Activated T-helper 9 cell treated with anti-CD3 and anti-CD28 coated beads, Interleukin-2, amount 50 U/mL, for 16 hours (primary cell): ENCODE measurements around the gene RNF224.
"Not testable (repeated sequence)": the region's sequence is repeated elsewhere in the genome, so short reads cannot be mapped to it uniquely, and the experiment has no call there.

Source experiments
- DNase-seq: peaks from one replicate; pipeline ENCODE4 v3.0.0-alpha.2; 2020; ENCODE audit warnings: low read depth

RNF224 gene

DNA sequence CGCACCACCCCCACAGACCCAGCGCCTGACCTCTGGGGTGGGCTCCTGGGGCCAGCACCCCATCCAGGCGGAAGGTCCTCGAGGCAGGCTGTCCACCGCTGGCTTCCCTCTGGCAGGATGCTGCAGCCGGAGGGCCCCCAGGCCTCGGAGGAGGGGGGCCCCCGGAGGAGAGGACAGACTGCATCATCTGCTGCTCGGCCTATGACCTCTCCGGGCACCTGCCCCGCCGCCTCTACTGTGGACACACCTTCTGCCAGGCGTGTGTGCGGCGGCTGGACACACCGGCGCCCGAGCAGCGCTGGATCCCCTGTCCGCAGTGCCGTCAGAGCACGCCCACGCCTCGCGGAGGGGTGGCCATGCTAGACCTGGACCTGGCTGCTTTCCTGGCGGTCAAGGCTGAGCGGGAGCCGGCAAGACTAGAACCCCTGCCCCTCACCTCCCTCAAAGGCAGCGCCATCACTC, 1.2 kb downstream of the RNF224 start:
- no peak for DNase-seq

DNA sequence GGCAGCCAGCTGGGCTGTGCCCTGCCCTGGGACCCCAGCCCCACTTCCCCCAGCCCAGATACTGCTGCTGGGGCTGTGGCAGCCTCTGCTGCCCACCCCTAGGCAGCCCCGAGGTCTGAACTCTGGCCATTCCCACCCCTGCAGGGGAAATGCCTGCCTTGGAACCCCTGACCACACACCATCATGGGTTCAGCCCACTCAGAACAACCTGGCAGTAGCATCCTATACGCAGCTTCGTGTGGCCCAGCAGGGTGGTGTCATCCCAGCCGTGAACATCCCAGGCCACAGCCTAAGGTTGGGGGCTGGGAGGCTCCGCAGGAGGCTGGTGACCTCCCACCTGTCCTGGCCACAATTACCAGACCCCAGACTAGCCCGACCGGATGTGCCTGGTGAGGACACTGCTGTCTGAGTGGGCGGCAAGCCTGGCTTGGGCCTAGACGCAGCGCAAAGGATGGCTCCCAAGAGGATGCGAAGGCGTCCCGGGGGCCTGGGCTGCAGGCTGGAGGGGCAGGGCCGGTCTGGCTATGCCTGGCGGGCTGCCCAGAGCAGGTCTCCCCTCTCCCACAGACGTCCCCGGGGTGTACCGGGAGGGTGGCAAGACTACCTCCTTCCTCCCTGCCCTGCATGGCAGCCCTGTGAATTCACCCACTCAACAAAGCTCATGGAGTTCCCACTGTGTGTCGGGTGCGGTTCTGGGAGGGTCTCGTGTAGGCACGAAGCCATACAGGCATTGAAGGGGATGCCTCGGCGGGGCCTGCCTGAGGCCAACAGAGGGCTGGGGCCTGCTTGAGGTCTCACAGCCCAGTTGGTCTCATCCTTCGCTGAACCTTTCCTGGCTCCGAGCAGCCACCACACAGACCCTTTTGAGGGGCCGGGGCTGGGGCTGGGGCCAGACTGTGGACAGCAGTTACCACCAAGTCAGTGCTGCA, 1.9 kb downstream of the RNF224 start:
- DNase-seq, result no peak

DNA sequence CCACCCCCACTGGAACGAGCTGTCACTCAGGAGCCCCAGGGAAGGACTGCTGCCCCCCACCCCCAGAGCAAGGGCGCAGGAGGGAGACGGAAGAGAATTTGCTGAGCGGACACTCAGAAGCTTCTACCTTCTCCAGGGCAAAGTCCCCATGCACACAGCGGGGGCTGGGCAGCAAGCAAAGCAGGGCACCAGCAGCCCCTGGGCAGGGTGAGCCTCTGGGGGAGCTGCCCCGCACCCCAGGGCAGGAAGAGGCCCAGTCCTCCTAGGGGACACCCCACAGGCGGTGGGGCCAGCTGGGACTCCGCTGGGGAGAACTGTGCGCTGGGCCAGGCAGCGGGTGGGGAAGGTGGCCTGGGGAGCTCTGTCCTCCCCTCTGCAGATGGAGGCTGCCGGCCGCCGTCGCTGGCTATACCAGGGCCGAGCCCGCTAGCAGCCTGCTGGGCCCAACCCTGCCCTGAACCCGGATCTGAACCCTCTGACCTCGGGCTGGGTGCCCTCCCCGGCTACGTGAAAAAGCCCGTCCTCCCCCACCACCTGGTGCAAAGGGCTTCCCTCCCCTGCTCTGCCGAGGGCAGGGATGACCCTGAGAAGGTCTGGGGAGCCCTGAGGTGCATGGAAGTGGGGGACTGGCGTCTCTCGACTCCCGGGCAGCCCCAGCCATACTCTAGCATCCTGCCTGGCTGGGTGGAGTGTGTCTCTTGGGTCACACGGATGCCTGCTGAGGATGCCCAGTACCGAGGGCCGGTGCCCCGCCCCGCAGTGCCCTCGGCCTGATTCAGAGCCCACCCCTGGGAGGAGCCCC, 2.8 kb downstream of the RNF224 start:
- DNase-seq, result no peak

DNA sequence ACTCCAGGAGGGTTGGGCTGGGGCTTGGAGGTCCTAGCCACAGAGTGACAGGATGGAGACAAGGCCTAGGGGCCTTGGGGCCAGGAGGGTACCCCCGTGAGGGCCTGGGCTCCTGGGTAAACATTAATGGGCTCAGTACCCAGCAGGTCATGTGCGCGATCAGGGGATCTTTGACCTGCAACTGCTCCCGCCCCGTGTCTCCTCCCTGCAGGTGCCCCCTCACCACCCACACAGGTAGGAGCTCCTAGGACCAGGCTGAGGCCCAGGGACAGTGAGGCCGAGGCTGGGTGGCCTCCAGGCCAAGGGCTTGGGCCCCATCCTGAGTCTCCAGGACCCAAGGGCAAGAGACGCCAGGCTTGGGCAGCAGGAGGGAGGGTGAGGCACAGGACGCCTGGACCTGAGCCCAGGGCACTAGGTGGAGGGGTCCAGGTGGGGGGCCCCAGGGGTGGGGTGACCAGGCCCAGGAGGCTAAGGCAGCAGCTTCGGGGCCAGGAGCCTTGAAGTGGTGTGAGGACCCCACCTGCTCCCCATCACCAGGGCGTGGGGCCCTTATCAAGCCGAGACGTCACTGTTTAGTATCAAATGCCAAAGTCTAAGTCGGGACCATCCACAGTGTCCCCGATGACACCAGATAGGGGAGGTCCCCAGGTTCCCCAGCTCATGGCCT, 3.5 kb downstream of the RNF224 start, which contains the start of gene SLC34A3:
TSS of gene SLC34A3 (plus strand) at position 197 of the 667 bp plus-strand sequence. CDS start 802 bp downstream, outside the sequence.
- no peak for DNase-seq

DNA sequence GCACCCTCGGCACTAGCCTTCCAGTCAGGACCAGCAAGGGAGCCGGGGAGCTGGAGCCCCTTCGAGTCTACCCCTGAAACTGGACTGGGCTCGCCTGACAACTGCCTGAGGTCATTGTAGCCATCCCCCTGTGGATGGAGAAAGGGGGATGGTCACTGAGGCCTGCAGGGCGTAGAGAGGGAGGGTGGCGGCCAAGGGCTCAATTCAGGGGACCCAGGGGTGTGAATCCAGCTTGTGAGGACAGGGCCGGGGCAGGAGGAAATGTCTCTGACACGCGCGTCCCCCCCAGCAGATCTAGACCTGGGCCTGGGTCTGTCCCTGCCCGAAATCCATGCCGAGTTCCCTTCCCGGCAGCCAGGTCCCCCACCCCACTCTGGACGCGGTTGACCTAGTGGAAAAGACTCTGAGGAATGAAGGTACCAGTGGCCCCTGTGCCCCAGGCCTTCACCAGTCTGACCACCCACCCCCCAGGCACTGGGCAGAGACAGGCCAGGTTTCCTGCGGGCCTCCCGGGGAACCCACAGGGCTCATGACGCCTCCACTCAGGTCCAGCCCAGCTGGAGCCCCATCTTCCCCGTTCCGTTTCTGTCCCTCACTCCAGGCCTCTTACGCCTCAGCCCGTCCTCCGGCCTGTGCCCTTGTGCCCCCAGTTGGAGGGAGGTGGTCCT, 4.2 kb downstream of the RNF224 start:
- no peak for DNase-seq

DNA sequence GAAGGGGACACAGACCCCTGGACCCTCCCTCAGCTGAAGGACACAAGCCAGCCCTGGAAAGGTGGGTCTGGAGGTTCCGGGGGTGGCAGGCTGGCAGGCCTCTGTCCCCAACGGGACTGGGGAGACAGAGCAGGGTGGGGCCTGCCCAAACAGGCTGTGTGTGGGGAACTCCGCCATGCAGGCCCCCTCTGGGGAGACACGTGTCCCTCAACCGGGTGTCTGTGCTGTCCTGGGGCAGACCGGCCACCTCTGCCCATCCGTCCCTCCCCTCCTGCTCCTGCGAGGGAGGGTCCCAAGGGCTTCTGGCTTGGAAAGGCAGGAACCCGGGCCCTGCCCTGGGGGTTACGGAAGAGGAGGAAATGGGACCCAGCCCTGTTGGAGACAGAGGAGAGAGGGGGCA, 4.8 kb downstream of the RNF224 start:
- DNase-seq, result no peak

DNA sequence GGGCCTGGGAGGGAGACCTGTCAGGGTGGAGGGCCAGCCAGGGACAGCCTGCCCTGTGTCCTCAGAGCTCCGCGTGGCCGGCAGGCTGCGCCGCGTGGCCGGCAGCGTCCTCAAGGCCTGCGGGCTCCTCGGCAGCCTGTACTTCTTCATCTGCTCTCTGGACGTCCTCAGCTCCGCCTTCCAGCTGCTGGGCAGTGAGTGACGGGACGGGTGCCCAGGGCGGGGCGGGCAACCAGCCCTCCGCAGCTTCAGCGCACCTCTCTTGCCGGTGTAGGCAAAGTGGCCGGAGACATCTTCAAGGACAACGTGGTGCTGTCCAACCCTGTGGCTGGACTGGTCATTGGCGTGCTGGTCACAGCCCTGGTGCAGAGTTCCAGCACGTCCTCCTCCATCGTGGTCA, 5.2 kb downstream of the RNF224 start:
- no peak for DNase-seq

DNA sequence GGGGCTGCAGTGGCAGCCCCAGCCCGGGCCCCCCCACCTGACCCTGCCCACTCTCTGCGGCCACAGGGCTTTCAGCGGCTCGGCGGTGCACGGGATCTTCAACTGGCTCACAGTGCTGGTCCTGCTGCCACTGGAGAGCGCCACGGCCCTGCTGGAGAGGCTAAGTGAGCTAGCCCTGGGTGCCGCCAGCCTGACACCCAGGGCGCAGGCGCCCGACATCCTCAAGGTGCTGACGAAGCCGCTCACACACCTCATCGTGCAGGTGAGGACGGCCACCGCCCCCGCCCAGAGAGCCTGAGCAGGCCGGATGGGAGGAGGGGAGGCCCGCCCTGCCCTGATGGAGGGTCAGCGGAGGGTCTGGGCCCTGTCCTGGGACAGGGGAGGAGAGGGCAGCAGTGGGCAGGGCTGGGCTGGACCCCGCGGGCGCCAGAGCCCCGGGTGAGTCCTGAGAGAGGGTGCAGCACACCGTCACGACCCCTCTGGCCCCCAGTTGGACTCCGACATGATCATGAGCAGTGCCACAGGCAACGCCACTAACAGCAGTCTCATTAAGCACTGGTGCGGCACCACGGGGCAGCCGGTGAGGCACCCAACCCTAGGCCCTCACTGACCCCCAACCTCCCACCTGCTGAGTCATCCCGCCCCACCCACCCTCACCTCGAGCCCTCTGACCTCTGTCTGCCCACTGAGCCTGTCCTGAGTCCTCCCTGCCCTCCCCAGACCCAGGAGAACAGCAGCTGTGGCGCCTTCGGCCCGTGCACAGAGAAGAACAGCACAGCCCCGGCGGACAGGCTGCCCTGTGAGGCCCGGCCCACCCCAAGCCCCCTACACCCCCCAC, 6.1 kb downstream of the RNF224 start:
- no peak for DNase-seq

DNA sequence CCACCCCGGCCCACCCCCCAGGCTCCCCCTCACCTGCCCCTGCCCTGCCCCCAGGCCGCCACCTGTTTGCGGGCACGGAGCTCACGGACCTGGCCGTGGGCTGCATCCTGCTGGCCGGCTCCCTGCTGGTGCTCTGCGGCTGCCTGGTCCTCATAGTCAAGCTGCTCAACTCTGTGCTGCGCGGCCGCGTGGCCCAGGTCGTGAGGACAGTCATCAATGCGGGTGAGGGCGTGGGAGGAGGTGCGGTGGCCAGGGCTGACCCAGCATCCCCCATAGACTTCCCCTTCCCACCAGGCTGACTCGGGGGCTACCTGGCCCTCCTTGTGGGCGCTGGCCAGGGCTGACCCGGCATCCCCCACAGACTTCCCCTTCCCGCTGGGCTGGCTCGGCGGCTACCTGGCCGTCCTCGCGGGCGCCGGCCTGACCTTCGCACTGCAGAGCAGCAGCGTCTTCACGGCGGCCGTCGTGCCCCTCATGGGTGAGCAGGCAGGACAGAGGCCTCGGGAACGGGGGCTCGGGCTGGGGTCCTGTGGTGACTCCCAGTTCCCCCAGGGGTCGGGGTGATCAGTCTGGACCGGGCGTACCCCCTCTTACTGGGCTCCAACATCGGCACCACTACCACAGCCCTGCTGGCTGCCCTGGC, 6.9 kb downstream of the RNF224 start:
- no peak for DNase-seq

DNA sequence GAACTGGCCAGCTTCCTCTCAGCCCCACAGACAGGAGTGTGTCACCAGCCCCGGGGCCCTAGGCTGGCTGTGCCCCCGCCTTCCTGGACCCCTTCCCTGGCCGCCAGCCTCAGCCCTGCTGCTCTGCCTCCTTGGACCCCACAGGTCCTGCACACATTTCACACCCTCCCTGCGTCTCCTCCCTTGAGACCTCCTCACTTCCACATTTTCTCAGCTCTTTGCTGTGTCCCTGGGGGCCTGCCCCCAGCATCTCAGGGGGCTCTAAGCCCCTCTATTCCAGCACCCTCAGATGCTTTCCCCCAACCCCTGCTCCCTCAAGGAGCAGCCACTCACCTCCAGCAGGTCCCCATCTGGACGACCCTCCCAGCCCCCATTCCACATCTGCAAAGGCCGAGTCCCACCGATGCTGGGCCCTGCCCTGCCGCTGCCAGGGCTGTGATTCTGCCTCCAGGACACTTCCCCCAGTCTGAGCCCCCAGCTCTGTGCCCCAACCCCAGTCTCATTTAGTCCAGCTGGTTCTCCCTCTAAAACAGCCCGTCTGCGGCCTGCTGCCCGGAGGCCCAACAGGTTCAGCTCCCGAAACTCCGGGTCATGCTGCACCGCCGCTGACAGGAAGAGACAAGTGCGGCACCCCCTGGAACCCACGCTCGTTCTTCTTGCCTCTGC, 7.6 kb downstream of the RNF224 start:
- no peak for DNase-seq

DNA sequence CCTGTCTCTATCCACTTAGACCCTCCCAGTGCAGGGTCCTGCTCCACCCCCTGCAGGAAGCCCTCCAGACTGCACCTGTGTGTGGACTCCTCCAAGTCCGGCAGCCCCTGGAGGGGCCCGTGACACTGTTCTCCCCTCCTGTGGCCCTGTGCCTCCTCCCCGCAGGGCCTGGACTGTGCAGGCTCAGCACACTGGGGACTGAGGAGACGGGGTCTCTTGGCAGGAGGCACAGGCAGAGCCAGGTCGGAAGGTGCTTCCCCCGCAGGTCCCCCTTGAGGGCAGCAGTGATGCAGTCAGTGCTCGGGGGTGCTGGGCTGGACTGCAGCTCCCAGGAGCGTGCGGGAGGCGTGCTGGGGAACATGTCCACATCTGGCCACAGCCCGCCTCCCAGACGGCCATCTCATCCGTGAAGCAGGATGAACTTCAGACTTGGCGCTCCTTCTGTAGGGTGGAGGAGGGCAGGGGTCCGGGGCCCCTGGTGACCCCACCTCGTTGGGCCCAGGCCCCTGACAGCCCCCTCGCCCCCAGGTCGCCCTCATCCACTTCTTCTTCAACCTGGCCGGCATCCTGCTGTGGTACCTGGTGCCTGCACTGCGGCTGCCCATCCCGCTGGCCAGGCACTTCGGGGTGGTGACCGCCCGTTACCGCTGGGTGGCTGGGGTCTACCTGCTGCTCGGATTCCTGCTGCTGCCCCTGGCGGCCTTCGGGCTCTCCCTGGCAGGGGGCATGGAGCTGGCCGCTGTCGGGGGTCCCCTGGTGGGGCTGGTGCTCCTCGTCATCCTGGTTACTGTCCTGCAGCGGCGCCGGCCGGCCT, 8.3 kb downstream of the RNF224 start:
- no peak for DNase-seq

DNA sequence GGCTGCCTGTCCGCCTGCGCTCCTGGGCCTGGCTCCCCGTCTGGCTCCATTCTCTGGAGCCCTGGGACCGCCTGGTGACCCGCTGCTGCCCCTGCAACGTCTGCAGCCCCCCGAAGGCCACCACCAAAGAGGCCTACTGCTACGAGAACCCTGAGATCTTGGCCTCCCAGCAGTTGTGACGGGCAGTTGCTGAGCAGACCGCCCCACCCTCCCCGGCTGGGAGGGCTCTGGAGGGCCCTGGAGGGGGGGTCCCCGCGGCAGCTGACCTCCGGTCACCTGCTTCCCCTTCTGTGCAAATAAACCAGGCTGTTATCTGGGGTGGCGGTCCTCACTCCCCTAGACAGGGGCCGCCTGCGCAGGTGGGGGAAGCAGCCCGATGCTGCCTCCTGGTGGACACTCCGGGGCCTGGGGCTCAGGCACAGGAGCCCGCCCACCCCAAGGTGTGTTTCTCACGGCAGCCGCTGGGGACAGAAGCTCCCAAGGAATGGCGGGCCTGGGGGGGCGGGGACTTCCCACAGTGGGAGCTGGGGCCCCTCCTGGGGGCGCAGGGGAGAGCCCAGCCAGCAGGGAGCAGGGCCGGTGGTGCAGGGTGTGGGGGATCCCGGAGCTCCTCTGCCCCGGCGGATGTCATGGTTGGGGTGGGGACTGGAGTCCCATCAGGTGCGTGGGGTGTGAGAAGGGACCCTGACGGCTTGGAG, 9.1 kb downstream of the RNF224 start:
- peak; percentile 85 for DNase-seq

DNA sequence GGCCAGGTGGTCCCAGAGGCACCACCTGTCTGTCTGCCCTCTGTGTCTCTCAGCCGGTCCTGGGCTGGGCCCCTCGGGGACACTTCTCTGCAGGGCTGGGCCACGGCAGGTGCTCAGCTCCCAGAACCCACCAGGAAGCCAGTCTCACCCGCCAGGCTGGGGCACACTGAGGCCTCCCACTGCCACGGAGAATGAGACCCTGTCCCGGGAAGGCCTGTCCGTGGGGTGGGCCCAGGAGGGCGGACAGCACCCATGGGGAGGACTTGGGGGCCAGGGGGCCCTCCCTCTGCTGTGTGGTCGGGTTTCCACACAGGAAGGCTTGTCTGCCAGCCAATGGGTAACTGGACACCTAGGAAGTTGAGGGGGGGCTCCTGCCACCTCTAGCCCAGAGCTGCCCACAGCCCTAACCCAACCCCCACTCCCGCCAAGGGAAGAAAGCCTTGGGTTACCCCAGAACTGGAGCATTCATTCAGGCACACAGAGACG, 9.7 kb downstream of the RNF224 start:
- DNase-seq, result no peak

DNA sequence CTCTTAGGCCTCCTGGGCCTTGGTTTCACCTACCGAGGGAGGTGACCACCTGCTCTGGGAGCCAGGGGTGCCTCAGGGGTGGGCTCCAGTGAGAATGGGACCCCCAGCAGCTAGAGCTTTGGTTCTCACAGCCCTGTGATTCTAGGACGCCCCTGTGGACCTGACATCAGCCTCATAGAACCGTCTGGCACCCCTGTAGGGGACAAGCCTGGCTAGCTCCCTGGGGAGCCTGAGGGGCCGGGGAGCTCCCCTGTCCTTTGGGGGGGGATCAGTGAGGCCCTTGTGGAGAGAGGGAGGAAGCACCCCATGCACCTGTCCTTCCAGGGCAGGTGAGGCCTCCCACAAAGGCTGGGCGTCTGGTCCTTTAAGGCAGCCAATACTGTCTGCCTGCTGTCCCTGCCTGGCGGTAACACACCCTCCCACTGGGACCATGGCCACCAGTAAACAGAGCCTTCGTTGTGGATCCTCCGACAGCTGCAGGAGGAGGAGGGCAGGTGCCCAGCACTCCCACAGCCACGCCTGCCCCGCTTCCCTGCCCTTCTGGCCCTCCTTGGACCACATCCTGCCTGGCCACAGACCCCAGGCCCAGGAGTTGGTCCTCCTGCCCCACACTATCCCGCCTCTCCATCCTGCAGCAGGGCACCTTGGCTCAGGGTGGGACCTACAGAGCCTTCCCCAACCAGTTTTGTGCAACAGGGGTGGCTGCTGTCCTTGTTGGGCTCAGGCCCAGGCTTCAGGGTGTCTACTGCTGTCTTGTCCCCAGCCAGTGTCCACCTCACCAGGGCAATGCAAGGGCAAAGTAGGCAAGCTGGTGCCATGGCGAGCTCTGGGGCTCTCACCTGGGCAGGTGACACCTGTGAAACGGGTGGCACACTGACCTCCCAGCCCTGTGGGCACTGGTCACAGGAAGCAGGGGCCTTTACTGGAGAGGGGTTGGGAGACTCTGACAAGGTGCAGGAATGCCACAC, 10.7 kb downstream of the RNF224 start:
- DNase-seq, result no peak

DNA sequence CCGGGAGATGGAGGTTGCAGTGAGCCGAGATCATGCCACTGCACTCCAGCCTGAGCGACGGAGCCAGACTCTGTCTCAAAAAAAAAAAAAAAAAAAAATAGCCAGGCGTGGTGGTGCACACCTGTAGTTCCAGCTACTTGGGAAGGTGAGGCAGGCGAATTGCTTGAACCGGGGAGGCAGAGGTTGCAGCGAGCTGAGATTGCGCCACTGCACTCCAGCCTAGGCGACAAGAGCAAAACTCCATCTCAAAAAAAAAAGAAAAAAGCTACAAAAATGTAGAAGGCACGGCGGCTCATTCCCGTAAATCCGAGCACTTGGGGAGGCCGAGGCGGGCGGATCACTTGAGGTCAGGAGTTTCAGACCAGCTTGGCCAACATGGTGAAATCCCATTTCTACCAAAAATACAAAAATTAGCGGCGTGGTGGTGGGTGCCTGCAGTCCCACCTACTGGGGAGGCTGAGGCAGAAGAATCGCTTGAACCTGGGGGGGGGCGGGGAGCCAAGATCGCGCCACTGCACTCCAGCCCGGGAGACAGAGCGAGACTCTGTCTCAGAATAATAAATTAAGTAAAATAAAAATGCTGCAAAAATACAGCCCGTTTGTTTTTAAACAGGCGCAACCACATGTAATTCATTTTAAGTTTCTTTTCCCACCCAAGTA, 12.4 kb downstream of the RNF224 start:
- DNase-seq, result not testable (repeated sequence)

DNA sequence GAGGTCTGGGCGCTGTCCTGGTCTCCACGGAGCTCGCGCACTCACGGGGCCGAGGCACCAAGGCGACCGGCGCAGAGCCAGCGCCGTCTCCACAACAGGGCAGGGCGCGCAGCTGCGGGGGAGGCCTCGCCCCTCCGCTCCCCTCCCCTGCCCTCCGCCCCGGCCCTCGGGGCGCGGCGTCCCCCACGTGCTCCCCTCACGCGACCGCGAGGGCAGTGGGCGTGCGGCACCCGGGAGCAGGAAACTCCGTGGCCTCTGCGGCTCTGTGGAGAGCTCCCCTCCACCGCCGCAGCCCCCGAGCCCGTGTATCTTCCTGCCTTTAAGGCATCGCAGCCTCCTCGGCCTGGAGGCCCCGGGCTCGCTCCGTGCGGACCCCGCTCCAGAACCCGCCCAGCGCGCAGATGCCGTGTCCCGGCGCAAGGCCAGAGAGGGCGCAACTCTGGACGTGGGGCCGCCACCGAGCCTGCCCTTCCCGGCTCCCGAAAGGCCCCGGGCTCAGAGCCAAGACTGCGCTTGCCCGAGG, 13.1 kb downstream of the RNF224 start:
- DNase-seq, result peak; percentile 59
